ENCODE data around the gene GXYLT1.
"Not testable (repeated sequence)": the region's sequence is repeated elsewhere in the genome, so short reads cannot be mapped to it uniquely, and the experiment has no call there.

The GXYLT1 gene

GRCh38 chr12:42097971-42098370 is 46.7 kb downstream of the GXYLT1 start:
- Mint-ChIP-seq H3K36me3 (ENCODE audit: low read depth) (peaks cover 18% of the 10 kb centered on the region), H3K27ac (peak overlapping the region; percentile 89), H3K27me3 (ENCODE audit: low read depth) (no peaks in the 10 kb centered on the region), H3K4me3 (peak overlapping the region; percentile 80), H3K9me3 (no peaks in the 10 kb centered on the region), H3K4me1 (ENCODE audit: low read depth) (peaks cover 24% of the 10 kb centered on the region)

GRCh38 chr12:42094277-42094676 is 50.4 kb downstream of the GXYLT1 start:
- Mint-ChIP-seq H3K9me3 (no peaks in the 10 kb centered on the region), H3K36me3 (ENCODE audit: low read depth) (peaks cover 22% of the 10 kb centered on the region), H3K27ac (no peak overlapping the region), H3K27me3 (ENCODE audit: low read depth) (no peaks in the 10 kb centered on the region), H3K4me3 (no peak overlapping the region), H3K4me1 (ENCODE audit: low read depth) (peaks cover 30% of the 10 kb centered on the region)

DNA sequence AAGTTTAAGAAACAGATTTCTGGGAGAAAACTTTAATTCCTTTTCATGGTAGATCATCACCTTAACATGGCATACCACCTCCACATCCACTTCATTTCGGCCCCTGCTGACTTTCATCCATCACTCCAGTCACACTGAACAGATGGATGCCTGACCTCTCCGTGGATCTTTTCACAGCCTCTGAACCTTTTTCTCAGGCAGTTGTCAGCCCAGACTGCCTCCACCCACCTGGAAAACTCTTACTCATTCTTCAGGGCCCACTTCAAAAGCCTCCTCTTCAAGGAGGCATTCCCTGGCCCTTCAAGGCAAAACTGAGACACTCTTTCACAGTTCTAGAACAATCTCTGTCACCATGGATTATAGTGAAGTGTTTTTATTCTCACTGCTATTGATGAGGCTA is 52.9 kb downstream of the GXYLT1 start:
- Mint-ChIP-seq H3K4me1 (ENCODE audit: low read depth) (peaks cover 17% of the 10 kb centered on the region), H3K27ac (no peak overlapping the region), H3K9me3 (no peaks in the 10 kb centered on the region), H3K4me3 (no peak overlapping the region), H3K36me3 (ENCODE audit: low read depth) (peaks cover 19% of the 10 kb centered on the region), H3K27me3 (ENCODE audit: low read depth) (no peaks in the 10 kb centered on the region)

- Mint-ChIP-seq H3K4me1 (ENCODE audit: low read depth) (peaks cover 13% of the 10 kb centered on the region), H3K27me3 (ENCODE audit: low read depth) (no peaks in the 10 kb centered on the region), H3K27ac (no peak overlapping the region), H3K9me3 (no peaks in the 10 kb centered on the region), H3K36me3 (ENCODE audit: low read depth) (peaks cover 13% of the 10 kb centered on the region), H3K4me3 (no peak overlapping the region)
These were observed 53.8 kb downstream of the GXYLT1 start for GRCh38 chr12:42090899-42091298.

- Mint-ChIP-seq H3K4me3 (no peak overlapping the region), H3K9me3 (no peaks in the 10 kb centered on the region), H3K4me1 (ENCODE audit: low read depth) (peaks cover 1% of the 10 kb centered on the region), H3K27me3 (ENCODE audit: low read depth) (no peaks in the 10 kb centered on the region), H3K27ac (no peak overlapping the region), H3K36me3 (ENCODE audit: low read depth) (peaks cover 6% of the 10 kb centered on the region)
These were observed 58.6 kb downstream of the GXYLT1 start for GRCh38 chr12:42086031-42086430.

DNA sequence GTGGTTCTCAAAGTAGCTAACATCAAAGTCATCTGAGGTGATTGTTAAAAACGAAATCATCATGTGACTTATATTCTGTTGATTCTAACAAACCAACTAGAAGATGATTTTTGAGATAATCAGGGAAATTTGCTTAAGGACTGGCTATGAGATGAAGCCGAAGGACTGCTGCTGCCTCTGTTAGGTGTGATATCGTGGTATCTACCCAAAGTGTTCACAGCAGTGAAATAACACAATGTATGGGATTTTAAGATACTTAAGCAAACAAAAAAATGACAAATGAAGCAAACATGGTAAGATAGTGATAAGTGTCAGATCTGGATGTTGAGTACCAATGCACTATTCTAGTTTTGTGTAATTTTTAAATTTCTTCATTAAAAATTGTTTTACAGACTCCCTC is 59.1 kb downstream of the GXYLT1 start:
- Mint-ChIP-seq H3K27ac (no peak overlapping the region), H3K4me3 (no peak overlapping the region), H3K27me3 (ENCODE audit: low read depth) (no peaks in the 10 kb centered on the region), H3K36me3 (ENCODE audit: low read depth) (peaks cover 6% of the 10 kb centered on the region), H3K9me3 (no peaks in the 10 kb centered on the region), H3K4me1 (ENCODE audit: low read depth) (no peaks in the 10 kb centered on the region)

DNA sequence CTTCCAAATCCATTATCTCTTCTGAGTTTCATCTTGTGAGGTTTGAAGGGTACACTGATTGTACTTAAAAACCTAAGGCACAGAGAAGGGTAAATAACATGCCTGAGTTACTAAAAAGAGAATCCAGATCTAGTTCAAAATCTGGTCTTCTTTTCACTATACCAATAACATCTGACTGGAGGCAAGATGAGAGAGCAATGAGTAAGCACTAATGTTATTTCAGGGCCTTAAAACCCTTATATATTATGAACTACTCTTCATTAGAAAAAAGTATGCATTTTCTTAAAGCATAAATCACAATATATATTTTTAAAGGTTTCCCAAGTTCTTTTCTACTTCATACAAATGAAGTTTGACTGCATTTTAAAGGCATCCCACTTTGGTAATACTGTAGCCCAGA is 60.2 kb downstream of the GXYLT1 start:
- Mint-ChIP-seq H3K36me3 (ENCODE audit: low read depth) (peaks cover 6% of the 10 kb centered on the region), H3K27ac (no peak overlapping the region), H3K4me1 (ENCODE audit: low read depth) (no peaks in the 10 kb centered on the region), H3K9me3 (no peaks in the 10 kb centered on the region), H3K4me3 (no peak overlapping the region), H3K27me3 (ENCODE audit: low read depth) (no peaks in the 10 kb centered on the region)

GRCh38 chr12:42076976-42077375 is 67.7 kb downstream of the GXYLT1 start:
- H3K36me3 Mint-ChIP-seq (ENCODE audit: low read depth) = no peaks in the 10 kb centered on the region
- H3K27ac Mint-ChIP-seq = no peak overlapping the region
- H3K4me1 Mint-ChIP-seq (ENCODE audit: low read depth) = no peaks in the 10 kb centered on the region
- H3K27me3 Mint-ChIP-seq (ENCODE audit: low read depth) = no peaks in the 10 kb centered on the region
- no peak overlapping the region for H3K4me3 Mint-ChIP-seq
- no peaks in the 10 kb centered on the region for H3K9me3 Mint-ChIP-seq

GRCh38 chr12:42070036-42070435 is 74.6 kb downstream of the GXYLT1 start:
- Mint-ChIP-seq H3K9me3 (peaks cover 3% of the 10 kb centered on the region), H3K4me3 (no peak overlapping the region), H3K27me3 (ENCODE audit: low read depth) (no peaks in the 10 kb centered on the region), H3K27ac (no peak overlapping the region), H3K4me1 (ENCODE audit: low read depth) (no peaks in the 10 kb centered on the region), H3K36me3 (ENCODE audit: low read depth) (no peaks in the 10 kb centered on the region)

GRCh38 chr12:42059127-42059526 is 85.5 kb downstream of the GXYLT1 start:
- no peak overlapping the region for H3K27ac Mint-ChIP-seq
- peaks cover 8% of the 10 kb centered on the region for H3K27me3 Mint-ChIP-seq (ENCODE audit: low read depth)
- H3K4me1 Mint-ChIP-seq (ENCODE audit: low read depth) = no peaks in the 10 kb centered on the region
- H3K4me3 Mint-ChIP-seq = no peak overlapping the region
- H3K36me3 Mint-ChIP-seq (ENCODE audit: low read depth) = no peaks in the 10 kb centered on the region
- H3K9me3 Mint-ChIP-seq = no peaks in the 10 kb centered on the region

- Mint-ChIP-seq H3K4me1 (ENCODE audit: low read depth) (no peaks in the 10 kb centered on the region), H3K27ac (no peak overlapping the region), H3K36me3 (ENCODE audit: low read depth) (no peaks in the 10 kb centered on the region), H3K9me3 (no peaks in the 10 kb centered on the region), H3K27me3 (ENCODE audit: low read depth) (peaks cover 8% of the 10 kb centered on the region), H3K4me3 (no peak overlapping the region)
These were observed 88.5 kb downstream of the GXYLT1 start for GRCh38 chr12:42056130-42056529.

GRCh38 chr12:42053456-42053855 is 91.2 kb downstream of the GXYLT1 start:
- Mint-ChIP-seq H3K27me3 (ENCODE audit: low read depth) (peaks cover 8% of the 10 kb centered on the region), H3K9me3 (no peaks in the 10 kb centered on the region), H3K4me3 (no peak overlapping the region), H3K27ac (no peak overlapping the region), H3K4me1 (ENCODE audit: low read depth) (no peaks in the 10 kb centered on the region), H3K36me3 (ENCODE audit: low read depth) (no peaks in the 10 kb centered on the region)

- not testable (repeated sequence) for H3K27ac Mint-ChIP-seq; H3K36me3 Mint-ChIP-seq (ENCODE audit: low read depth); H3K4me1 Mint-ChIP-seq (ENCODE audit: low read depth); H3K27me3 Mint-ChIP-seq (ENCODE audit: low read depth); H3K4me3 Mint-ChIP-seq
- peaks cover 14% of the 10 kb centered on the region for H3K9me3 Mint-ChIP-seq
These were observed 95.7 kb downstream of the GXYLT1 start for GRCh38 chr12:42048980-42049379.

- Mint-ChIP-seq H3K36me3 (ENCODE audit: low read depth) (no peaks in the 10 kb centered on the region), H3K4me1 (ENCODE audit: low read depth) (no peaks in the 10 kb centered on the region), H3K9me3 (no peaks in the 10 kb centered on the region), H3K27me3 (ENCODE audit: low read depth) (peaks cover 15% of the 10 kb centered on the region), H3K4me3 (no peak overlapping the region), H3K27ac (no peak overlapping the region)
These were observed 105.1 kb downstream of the GXYLT1 start for GRCh38 chr12:42039577-42039976.

GRCh38 chr12:42039176-42039575 is 105.5 kb downstream of the GXYLT1 start:
- H3K27ac Mint-ChIP-seq = no peak overlapping the region
- no peaks in the 10 kb centered on the region for H3K9me3 Mint-ChIP-seq
- H3K4me1 Mint-ChIP-seq (ENCODE audit: low read depth) = no peaks in the 10 kb centered on the region
- no peak overlapping the region for H3K4me3 Mint-ChIP-seq
- H3K27me3 Mint-ChIP-seq (ENCODE audit: low read depth) = peaks cover 15% of the 10 kb centered on the region
- H3K36me3 Mint-ChIP-seq (ENCODE audit: low read depth) = no peaks in the 10 kb centered on the region

GRCh38 chr12:42031847-42032564 is 112.7 kb downstream of the GXYLT1 start:
- H3K4me3 Mint-ChIP-seq = no peak overlapping the region
- H3K9me3 Mint-ChIP-seq = no peaks in the 10 kb centered on the region
- H3K36me3 Mint-ChIP-seq (ENCODE audit: low read depth) = no peaks in the 10 kb centered on the region
- peaks cover 14% of the 10 kb centered on the region for H3K27me3 Mint-ChIP-seq (ENCODE audit: low read depth)
- H3K4me1 Mint-ChIP-seq (ENCODE audit: low read depth) = no peaks in the 10 kb centered on the region
- H3K27ac Mint-ChIP-seq = no peak overlapping the region
